NCI-H1417 (cell line): ENCODE data around the gene FCAMR.

Source experiments
- DNase-seq, 3 experiments: peaks; one replicate each; lab custom pipeline; 2025; lab: John Stamatoyannopoulos, UW

Gene FCAMR

DNA sequence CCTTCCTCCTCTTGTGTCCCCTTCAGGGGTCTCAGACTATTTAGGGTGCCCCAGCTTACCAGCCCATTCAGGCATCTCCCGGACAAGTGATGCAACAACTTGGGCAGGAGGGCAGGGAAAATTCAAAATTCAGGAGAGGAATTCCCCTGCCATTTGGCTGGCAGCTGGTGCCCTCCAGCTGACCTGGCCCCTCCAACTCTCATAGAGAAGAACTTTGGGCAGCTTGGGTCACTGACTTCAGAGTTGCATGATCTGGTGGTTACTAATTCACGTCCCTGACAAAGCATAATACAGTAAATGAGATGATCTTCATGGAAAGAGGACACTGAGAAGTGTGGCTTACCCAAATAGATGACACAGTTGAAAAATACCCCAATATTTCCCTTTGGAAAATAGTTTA lies at the start of gene FCAMR:
FCAMR (minus strand) TSS at position 15 of the 400 bp plus-strand sequence. CDS start 335 bp downstream, outside the sequence.
- no peak for DNase-seq

GRCh38 chr1:207019661-207020060 lies 49.4 kb upstream of the FCAMR start:
- no peak for DNase-seq

DNA sequence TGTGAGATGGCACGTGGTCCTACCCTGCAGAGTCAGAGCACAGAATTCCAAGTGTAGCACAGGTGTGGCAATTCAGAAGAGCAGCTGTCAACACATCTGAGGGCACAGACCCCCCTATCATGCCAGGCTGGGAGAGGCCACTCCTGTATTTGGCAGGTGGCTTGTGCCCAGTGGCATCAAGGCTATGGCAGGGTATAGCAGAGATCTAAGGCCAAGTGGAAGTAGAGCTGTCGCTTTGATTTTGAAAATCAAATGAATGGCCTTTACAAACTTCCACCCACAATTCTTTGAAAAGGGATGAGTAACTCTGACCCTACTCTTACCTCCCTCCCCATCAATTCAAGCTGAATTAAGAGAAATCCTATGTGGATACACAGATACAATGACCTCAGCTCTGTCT lies 48.9 kb upstream of the FCAMR start:
- DNase-seq, result no peak

DNA sequence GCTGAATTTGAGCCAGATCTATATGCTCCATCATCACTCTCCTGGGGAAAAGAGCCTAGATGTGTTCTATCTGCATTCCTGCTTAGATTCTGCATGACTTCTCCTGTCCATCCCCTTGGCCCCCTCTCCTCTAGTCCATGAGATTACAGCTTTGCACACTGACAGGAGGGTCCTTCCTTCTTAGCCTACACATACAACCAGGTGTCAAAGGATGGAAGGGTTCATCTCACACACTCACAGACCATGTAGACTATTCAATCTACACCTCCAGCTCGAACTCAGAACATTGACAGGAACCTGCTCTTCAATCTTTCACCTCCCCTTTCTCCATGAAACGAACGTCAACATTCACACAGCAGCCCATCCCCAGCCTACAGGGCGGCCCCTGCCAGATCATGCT lies 48.4 kb upstream of the FCAMR start:
- DNase-seq, result no peak

GRCh38 chr1:207017615-207018559 lies 47.6 kb upstream of the FCAMR start:
- no peak for DNase-seq

GRCh38 chr1:207015791-207016190 lies 45.5 kb upstream of the FCAMR start:
- DNase-seq, result no peak

DNA sequence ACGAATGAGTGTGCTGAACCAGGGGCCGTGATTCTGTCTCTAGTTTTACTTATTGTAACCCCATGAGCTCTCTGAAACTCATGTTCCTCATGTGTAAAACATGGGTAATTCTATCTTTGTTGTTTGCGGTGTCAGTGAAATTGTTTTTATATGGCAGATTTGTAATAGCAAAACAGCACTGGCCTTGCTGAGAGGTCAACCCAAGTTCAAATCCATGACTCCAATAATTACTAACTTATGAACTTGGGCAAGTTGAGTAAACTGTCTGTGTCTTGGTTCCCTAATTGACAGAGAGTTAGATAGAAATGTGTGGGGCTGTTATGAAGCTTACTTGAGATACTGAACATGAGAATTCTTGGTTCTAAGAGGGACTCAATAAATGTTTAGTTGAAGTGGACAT lies 44.5 kb upstream of the FCAMR start:
- no peak for DNase-seq

GRCh38 chr1:207013321-207014085 lies 43.2 kb upstream of the FCAMR start:
- no peak for DNase-seq

DNA sequence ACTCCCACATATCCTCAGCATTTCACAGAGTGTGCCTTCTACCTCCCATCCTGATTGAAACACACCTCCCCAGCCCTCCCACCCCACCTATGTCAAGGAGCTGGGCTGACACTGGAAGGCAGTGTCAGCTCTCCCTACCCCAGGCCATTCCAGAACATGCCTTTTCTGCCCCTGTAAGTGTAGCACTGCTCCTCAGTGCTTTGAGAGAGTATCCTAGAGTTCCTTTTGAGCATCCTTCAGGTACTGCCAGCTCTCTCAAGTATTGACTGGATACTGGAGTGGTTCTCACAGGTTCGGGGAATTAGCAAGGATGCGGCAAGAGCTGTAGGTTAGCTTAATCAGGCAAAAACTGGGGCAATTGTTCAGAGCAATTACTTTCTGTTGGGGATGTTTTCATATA lies 40.5 kb upstream of the FCAMR start:
- DNase-seq, result no peak

- DNase-seq, result no peak
Observed at GRCh38 chr1:207009945-207010344, 39.7 kb upstream of the FCAMR start.

- DNase-seq, result no peak
Observed at GRCh38 chr1:207009182-207009850, 39.1 kb upstream of the FCAMR start.

DNA sequence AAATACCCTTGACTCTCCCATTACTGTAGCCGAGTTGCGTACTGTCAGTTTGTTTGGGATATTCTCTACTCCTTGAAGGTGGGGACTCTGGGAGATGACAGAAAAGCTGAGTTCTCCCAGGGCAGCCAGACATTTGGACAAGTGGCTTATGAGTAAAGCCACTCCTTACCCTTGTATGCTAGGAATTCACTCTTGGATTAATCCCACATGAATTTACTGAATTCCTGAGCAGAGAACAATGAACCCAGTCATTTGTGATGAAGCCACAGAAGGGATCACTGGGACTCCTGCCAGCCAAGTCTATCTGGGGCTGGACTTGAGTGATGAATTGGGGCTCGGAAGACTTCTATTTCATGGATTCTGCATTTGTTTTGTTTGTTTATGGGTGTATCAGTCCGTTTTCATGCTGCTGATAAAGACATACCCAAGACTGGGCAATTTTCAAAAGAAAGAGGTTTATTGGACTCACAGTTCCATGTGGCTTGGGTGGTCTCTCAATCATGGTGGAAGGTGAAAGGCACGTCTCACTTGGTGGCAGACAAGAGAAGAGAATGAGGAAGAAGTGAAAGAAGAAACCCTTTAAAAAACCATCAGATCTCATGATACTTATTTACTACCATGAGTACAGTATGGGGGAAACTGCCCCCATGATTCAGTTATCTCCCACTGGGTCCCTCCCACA lies 37.2 kb upstream of the FCAMR start:
- DNase-seq, result no peak

- no peak for DNase-seq
Observed at GRCh38 chr1:207006914-207007313, 36.7 kb upstream of the FCAMR start.

- DNase-seq, result no peak
Observed at GRCh38 chr1:207006083-207006482, 35.8 kb upstream of the FCAMR start.

- DNase-seq, result peak; percentile 20 to 68 (median 61)
Observed at GRCh38 chr1:207004931-207005830, 34.9 kb upstream of the FCAMR start.

- DNase-seq, result no peak
Observed at GRCh38 chr1:207003210-207003609, 33.0 kb upstream of the FCAMR start.

- DNase-seq, result peak in 1 of 3 experiments; percentile 28
Observed at GRCh38 chr1:207002724-207003146, 32.5 kb upstream of the FCAMR start.

DNA sequence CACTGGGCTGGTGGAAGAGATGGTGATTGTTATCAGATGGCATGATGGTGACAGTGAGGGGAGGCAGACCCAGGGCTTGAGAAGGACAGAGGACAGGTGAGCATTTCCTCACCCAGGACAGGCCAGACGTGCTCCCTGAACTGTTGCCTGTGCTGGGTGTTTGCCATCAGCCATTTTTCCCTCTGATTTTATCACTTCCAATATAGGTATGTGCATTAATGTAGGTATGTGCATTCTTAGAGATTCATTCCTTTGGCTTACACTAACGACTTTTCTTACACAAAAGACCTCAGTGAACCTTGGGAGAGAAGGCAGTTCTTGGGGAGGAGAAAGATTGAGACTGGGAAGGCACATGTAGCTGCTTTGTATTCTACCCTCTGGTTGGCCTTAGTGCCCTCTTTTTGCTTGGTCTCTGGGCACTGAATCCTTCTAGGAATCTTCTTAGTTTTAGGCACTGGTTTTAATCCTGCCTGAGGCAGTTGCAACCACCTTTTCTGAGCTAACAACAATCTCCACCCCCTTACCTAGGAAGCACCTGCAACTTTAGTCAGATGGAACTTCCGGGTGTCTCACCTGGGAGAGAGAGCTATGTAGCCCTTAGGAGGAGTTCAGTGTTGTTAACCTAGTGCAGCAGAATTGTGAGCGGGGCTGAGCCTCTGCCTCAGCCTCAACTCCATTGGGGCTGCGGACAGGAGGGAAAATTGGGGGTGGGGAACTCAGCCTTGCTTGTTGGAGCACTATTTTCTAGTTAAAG lies 31.4 kb upstream of the FCAMR start:
- no peak for DNase-seq

- no peak for DNase-seq
Observed at GRCh38 chr1:207000651-207001291, 30.5 kb upstream of the FCAMR start.
